H4 (cell line): Measurements from ENCODE around the gene PRRT4. TPM values are rescaled to one million over a fixed set of nuclear protein-coding genes. Genes with fewer than 3 reads are reported as not detected.

Source experiments
- total RNA-seq: library from RNA; depleted of rRNA; stranded (reverse); fragments of >200 nt; shearing (Covaris generic); gene quantifications from 2 replicates; pipeline ENCODE4 v1.2.3, GENCODE V29; 2014; rRNA removed

Gene PRRT4
- total RNA-seq, 1 experiment from 2014 or later: 0.21 TPM

Other genes with a start within 250 kb of the PRRT4 start
- gene LEP, start 120.4 kb downstream of the PRRT4 start, total RNA-seq: not detected in 2 replicates
- 11.3 and 20.1 TPM in 2 replicates for gene RBM28, start 17.8 kb downstream of the PRRT4 start, total RNA-seq
- gene IMPDH1, start 48.3 kb upstream of the PRRT4 start, total RNA-seq: 46.7 and 56.6 TPM in 2 replicates
- gene HILPDA, start 94.2 kb upstream of the PRRT4 start, total RNA-seq: 11.3 and 20.6 TPM in 2 replicates
- gene METTL2B, start 115.1 kb upstream of the PRRT4 start, total RNA-seq: 29.8 and 29.9 TPM in 2 replicates